Colonic mucosa (tissue), 4 donors: Measurements from ENCODE around the gene CRTAP. TPM values are rescaled to one million over a fixed set of nuclear protein-coding genes. Genes with fewer than 3 reads are reported as not detected.

ENCODE experiments used
- DNase-seq: peaks from one replicate; pipeline ENCODE4 v3.0.0-alpha.2; 2020
- H3K27ac ChIP-seq: fragments of 200-600 bp; one replicate; pipeline ENCODE4 v1.8.0; 2021
- H3K27me3 ChIP-seq: fragments of 200-600 bp; one replicate; pipeline ENCODE4 v1.8.0; 2021
- H3K36me3 ChIP-seq: fragments of 200-600 bp; one replicate; pipeline ENCODE4 v1.8.0; 2021
- H3K4me1 ChIP-seq: fragments of 200-600 bp; one replicate; pipeline ENCODE4 v1.8.0; 2021; ENCODE audit warnings: mild to moderate bottlenecking
- H3K4me3 ChIP-seq: fragments of 200-600 bp; one replicate; pipeline ENCODE4 v1.8.0; 2021
- H3K9ac ChIP-seq, 2 donors: one replicate each; pipeline ENCODE4 v1.7.0; 2013; ENCODE audit warnings: control low read depth in 2 of 2, low read depth in 2 of 2, low read length in 2 of 2
- H3K9me3 ChIP-seq: fragments of 200-600 bp; one replicate; pipeline ENCODE4 v1.8.0; 2021
- intact Hi-C: fragments of 100-400 bp; cut with DNase I; formaldehyde crosslinking; loops from one replicate; pipeline ENCODE4 v1.14.1; 2022
- total RNA-seq, 2 donors: library from RNA; stranded (reverse); fragmentation: NEBNext Ultra II Directional in 1 of 2; extraction: Animal tissue kit (Norgen Biotek cat#: 25700) in 1 of 2; gene quantifications; one replicate each; pipeline ENCODE4 v1.2.1, GENCODE V29; 2021
- TF ChIP-seq, protein P1 (sequence below): fragments of 200-600 bp; IDR thresholded peaks from one replicate; pipeline ENCODE4 v1.8.0; 2022; ENCODE audit warnings: antibody characterized with exemption, mild to moderate bottlenecking
- donor health status: healthy.
- donor health status: DM: no; HTN: no; CAD: no.
- donor health status: DM: no; HTN: no; CAD: no.

Gene CRTAP
- total RNA-seq, 2 donors from 2014 or later, result 92.7 to 101 TPM

DNA sequence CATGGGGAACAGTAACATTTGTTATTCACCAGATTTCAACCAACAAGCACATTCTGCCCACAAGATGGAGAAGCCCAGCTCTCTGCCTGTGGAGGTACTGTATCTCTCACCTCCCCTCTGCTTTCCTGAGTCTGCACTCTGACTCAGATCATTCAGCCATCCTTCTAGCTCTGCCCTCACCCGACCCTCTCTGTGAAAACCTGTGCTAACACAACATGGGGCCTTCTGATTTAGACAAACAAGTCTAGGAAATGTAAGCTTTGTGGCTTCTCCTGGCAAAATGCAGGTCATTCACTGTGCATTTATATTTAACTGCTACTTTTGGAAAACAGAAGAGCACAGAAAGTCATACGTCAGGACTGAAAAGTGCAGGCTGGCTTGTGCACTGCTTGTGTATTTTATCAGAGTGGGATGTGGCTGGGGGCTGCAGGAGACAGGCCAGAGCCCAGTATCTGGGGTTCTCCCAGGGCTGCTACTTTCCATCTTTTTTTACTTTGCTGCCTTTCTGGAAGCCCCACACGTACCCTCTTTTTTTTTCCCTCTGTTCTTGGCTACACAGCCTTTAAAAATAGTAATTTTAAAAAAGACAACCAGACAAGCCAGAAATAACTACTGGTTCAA lies 54.0 kb downstream of the CRTAP start:
- Histone ChIP-seq H3K27me3 (no peaks in the 10 kb centered on the region), H3K9ac (no peak overlapping the region), H3K4me1 (no peaks in the 10 kb centered on the region), H3K9me3 (no peaks in the 10 kb centered on the region), H3K27ac (no peak overlapping the region), H3K4me3 (no peak overlapping the region), H3K36me3 (no peaks in the 10 kb centered on the region)
- intact Hi-C loops, result no loop called here
- TF ChIP-seq, protein P1, sequence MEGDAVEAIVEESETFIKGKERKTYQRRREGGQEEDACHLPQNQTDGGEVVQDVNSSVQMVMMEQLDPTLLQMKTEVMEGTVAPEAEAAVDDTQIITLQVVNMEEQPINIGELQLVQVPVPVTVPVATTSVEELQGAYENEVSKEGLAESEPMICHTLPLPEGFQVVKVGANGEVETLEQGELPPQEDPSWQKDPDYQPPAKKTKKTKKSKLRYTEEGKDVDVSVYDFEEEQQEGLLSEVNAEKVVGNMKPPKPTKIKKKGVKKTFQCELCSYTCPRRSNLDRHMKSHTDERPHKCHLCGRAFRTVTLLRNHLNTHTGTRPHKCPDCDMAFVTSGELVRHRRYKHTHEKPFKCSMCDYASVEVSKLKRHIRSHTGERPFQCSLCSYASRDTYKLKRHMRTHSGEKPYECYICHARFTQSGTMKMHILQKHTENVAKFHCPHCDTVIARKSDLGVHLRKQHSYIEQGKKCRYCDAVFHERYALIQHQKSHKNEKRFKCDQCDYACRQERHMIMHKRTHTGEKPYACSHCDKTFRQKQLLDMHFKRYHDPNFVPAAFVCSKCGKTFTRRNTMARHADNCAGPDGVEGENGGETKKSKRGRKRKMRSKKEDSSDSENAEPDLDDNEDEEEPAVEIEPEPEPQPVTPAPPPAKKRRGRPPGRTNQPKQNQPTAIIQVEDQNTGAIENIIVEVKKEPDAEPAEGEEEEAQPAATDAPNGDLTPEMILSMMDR, result no peak
- no peak for DNase-seq

DNA sequence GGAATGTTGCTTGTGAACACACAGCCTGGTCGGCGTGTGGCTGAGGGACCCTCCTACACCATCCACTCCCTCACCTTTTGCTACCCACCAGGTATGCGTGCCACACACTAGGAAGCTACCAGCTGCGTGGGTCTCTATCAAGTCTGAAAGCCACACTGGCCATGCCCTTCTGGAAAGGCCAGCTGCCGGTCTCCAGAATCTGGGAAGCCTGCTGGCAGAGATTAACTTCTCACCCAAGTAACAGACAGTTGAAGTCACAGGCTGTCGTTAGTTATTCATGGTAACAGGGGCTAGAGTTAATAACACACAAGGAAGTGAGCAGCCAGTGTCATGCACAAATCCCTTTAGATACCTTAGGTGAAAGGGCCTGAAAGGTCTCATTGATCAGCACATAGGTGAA lies 56.7 kb downstream of the CRTAP start:
- no peak for DNase-seq
- intact Hi-C loops, result no loop called here
- H3K36me3 ChIP-seq, result no peaks in the 10 kb centered on the region
- H3K4me3 ChIP-seq, result no peak overlapping the region
- H3K9me3 ChIP-seq, result no peaks in the 10 kb centered on the region
- no peaks in the 10 kb centered on the region for H3K4me1 ChIP-seq
- no peaks in the 10 kb centered on the region for H3K27me3 ChIP-seq
- TF ChIP-seq, protein P1, result no peak
- H3K27ac ChIP-seq, result no peak overlapping the region
- no peak overlapping the region for H3K9ac ChIP-seq

DNA sequence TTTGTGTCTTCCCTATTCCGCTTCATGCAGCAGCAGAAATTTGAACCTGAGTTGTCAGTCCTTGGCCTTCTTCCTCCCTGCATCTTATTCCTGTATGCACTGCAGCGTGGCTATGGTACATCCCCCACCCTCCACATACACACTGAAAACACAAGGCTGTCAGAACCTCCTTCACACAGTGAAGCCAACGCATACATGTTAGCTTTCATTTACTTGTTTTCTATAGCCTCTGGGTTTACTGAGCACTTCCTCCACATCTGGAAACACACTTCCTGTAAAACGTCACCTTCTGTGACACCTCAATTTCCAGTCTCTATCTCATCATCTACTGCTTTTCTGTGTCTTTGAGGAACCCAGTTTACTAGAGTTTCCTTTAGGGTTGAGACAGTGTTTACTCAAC lies 57.8 kb downstream of the CRTAP start:
- TF ChIP-seq, protein P1, result no peak
- Histone ChIP-seq H3K4me1 (no peaks in the 10 kb centered on the region), H3K27ac (no peak overlapping the region), H3K36me3 (no peaks in the 10 kb centered on the region), H3K9ac (no peak overlapping the region), H3K9me3 (no peaks in the 10 kb centered on the region), H3K4me3 (no peak overlapping the region), H3K27me3 (no peaks in the 10 kb centered on the region)
- intact Hi-C loops, result no loop called here
- no peak for DNase-seq

DNA sequence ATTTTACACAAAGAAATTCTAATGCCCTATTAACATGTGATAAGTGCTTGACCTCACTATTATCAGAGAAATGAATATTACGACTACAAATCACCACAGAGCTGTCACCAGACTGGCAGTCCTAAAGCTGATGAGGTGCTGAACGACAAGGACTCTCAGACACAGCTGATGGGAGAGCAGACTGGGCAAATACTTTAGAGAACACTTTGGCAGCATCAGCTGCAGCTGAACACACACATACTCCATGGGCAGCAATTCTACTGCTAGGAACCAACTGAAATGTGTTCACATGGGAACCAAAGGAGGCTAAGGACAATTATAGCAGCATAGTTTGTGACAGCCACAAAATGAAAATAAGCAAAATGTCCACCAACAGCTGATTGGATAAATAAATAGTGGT lies 59.3 kb downstream of the CRTAP start:
- no peak overlapping the region for H3K9ac ChIP-seq
- H3K4me3 ChIP-seq, result no peak overlapping the region
- H3K36me3 ChIP-seq, result no peaks in the 10 kb centered on the region
- no peaks in the 10 kb centered on the region for H3K27me3 ChIP-seq
- intact Hi-C loops, result no loop called here
- TF ChIP-seq, protein P1, result no peak
- H3K9me3 ChIP-seq, result no peaks in the 10 kb centered on the region
- DNase-seq, result no peak
- no peaks in the 10 kb centered on the region for H3K4me1 ChIP-seq
- H3K27ac ChIP-seq, result no peak overlapping the region

DNA sequence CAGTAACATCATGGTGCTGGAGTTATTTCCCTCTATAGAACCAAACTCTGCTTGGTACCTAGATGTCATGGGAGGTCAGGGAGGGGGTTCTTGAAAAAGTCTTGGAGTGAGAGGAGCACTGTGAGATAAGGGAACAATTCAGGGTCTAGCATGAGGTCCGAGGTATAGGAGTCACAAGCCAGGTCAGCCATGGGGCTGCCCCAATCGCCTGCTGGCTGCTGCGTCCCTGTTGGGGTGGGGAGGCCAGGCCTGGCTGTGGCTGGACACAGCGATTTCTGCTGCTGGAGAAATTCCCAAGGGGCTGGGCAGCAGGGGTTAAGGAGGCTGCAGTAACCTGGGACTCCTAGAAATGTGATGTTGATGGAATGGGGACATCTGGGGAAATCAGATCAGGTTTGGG lies 59.9 kb downstream of the CRTAP start:
- H3K36me3 ChIP-seq, result no peaks in the 10 kb centered on the region
- no peaks in the 10 kb centered on the region for H3K4me1 ChIP-seq
- no peaks in the 10 kb centered on the region for H3K9me3 ChIP-seq
- TF ChIP-seq, protein P1, result no peak
- H3K4me3 ChIP-seq, result no peak overlapping the region
- H3K27me3 ChIP-seq, result no peaks in the 10 kb centered on the region
- intact Hi-C loops, result no loop called here
- H3K9ac ChIP-seq, result no peak overlapping the region
- DNase-seq, result no peak
- H3K27ac ChIP-seq, result no peak overlapping the region
